ENCODE data around the gene BZW2.

Gene BZW2

DNA sequence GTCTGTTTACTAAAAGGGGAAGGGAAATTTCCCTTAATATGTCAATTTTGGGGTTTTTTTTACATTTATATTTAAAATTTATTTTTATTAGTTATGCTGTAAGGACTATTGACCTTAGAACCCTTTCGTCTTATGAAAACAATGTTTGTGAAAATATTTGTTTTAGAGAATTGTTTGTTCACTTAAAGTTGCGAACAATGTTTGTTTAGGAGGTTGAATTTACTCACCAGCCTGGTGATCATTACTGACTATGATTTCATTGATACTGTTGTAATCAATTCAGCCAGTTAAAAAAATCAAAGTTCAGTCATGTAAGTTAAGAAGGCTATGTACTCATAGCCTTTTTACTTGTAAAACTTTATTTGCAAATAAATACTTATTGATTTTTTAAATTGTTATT, 80.2 kb downstream of the BZW2 start:
- no peak for DNase-seq

DNA sequence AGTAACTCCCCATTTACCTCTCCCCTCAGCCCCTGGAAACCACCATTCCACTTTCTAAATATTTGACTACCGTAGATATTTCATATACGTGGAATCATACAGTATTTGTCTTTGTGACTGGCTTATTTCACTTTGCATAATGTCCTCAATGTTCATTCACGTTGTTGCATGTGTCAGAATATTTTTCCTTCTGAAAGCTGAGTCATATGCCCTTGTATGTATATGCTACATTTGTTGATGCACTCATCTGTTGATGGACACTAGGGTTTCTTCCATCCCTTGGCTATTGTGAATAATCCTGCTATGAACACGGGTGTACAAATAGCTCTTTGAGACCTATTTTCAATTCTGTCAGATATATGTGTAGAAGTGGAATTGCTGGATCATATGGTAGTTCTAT, 81.8 kb downstream of the BZW2 start:
- DNase-seq: no peak

DNA sequence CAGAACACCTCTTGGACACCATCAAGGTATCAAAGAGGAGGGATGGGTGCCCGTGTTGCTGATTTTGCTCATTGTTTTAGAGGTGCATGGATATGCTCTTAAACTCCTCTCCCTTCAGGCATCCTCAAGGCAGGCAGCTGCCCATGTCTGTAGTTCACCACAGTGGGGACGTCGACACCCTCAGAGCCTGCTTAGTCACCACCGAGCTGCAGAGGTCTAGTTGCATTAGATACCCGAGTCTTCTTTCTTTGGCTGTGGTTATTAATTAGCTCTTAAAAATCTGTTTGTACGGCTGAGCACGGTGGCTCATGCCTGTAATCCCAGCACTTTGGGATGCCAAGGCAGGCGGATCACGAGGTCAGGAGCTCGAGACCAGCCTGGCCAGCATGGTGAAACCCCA, 82.8 kb downstream of the BZW2 start:
- no peak for DNase-seq

DNA sequence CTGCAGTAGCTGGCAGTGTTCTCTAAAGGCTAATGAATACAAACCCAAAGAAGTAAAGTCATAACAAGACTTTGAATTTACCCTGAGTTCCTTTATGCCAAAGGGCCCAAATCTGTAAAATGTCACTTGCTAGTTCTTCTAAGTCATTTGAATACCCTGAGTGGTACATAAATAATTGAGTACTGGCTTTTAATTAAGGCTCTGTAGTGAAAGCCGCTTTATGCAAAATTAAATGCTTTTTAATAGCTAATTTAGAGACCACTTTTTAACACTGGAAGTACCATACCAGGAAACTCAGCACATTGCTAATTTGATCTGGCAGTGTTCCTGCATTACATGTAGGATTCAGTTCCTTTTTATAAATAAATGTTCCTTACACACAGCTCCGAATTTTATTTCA, 83.6 kb downstream of the BZW2 start:
- DNase-seq: no peak

DNA sequence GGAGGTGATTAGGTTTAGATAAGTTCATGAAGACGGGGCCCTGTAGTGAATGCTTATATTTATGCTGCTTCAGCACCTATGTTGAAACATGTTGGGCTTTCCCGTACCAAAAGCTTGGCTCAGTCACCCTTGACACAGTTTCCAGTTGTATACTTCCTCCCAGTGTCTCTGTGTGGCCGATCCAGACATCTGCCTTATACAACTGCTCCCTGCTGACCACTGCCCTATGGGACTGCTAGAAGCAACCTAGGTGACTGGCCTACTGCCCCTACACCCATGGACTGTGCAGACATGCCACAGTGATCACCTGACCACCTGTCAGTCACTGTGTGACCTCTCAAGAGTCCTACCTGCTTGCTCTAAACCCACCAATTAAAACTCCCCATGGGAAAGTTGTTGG, 85.0 kb downstream of the BZW2 start:
- DNase-seq: no peak

DNA sequence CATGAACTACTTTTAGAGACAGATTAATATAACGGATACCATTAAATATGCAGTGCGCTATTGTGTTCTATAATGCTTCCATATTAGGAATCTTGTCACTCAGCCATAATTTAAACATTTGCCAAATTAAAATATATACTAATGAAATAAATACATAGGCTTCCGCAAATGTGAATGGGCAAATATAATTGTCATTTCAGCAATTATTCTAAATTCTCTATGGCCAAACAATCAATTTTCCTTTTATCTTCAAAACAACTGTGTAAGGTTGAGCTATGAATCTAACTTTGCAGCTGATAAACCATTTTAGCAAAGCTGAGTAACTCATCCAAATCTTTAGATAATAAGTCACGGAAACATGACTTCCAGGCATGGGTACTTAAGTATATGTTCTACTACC, 86.8 kb downstream of the BZW2 start:
- no peak for DNase-seq

DNA sequence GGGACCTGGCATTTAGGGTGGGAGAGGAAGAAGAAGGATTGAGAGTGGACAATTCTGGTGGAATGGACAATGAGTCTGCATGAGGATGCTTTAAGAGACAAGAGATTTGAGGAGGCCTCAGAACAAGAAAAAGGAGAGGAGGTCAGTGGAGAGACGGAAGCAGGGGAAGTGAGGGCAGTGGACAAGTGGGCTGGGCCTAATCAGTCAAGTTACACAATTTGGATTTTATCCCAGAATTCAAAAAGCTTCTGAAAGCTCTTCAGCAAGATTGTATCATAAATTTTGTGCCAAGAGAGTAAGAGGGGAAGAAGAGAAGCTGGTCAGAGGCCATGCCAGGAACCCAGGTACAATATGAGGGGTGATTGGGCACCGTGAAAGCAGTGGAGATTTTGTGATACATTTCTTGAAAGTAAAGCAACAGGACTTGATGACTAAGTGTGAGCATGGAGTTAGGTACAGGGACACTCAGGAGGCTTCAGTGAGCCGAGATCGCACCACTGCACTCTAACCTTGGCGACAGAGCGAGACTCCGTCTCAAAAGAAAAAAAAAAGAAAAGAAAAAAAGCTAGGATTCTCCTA, 88.3 kb downstream of the BZW2 start:
- DNase-seq: no peak

DNA sequence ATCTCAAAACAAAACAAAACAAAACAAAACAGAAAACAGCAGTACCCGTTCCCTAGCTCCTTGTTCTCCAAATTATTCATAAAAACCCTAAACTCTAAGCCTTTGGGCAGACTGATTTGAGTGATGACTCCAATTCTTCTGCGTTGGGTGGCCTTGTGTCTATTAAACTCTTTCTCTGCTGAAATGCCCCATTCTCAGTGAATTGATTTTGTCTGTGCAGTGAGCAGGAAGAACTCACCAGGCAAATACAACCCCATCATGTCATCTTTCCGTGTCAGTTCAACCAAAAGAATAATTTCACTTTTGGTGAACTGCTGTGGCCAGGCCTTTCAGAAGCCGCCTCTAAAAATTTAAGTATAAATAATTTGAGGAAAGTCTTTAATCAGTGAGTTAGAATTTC, 89.0 kb downstream of the BZW2 start:
- no peak for DNase-seq

DNA sequence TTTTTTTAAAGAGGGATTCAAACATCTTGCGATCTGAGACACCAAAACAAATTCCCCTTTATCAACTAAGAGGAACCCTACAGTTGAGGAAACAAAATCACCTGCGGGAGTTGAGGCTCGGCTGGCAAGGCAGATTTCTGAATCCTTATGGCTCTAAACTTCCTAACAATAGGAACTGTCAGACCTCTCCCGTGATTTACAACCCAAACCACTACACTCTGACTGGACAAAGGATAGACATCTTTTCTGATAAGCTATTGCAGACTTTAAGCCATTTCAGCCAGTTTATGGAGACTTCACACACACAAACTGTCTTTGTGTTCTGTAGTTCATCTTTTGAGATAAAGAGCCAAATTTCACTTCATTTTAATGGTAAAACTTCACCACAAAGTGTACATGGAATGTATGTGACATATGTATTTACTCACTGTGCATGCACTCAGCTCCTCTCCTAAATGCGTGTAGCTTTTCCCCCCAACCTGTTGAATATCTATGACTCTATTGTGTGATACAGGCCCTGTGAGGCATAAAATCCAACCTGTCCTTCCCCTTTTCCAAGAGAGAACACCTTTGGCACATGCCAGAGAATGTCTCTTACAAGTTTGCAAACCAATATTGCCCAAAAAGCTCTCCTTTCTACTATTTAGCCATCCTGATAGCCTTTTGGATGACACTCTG, 92.2 kb downstream of the BZW2 start:
- DNase-seq: no peak

DNA sequence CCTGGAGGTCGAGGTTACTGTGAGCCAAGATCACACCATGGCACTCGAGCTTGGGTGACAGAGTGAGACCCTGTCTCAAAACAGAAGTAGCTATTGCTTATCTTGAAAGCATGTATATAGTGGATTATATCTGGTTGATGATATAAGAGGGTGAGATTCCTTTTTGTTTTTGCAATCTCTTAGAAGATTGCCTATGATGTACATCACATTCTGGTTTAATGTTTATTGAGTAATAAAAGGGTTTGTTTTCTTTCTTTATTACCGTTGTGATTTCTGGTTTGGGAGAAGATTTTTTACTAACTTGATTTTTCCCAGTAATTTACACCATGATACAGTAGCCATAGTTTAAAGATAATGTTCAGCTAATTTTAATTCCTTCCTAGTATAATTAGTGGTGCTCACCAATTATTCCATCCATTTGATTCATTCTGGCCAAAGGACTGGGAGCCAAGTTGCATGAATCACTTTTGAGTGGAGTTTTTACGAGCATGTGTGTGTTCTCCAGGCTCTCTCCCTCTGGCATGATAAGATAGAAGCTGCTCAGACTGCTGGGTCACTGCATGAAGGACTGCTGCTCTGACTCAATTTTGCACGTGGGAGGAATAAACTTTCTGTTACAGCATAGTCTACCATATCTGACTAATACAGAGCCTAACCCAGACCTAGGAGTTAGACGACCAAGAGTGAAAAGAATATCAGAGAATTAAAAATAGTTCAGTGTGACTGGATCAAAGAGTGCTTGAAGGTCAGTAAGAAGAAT, 94.1 kb downstream of the BZW2 start:
- no peak for DNase-seq

DNA sequence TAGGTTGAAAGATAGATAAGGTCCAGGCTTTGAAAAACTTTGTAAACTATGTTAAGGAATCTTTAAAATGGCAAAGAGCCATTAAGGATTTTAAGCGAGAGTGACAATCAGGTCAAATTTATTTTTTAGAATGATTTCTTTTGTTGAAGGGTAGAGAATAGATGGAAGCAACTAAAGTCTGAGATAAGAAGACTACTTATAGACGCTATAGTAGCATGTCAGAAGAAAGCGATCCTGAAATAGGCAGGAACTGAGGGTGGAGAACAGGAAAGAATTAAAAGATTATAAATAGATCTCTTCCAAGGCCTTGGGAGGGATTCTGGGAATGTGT, 94.6 kb downstream of the BZW2 start:
- DNase-seq: no peak

DNA sequence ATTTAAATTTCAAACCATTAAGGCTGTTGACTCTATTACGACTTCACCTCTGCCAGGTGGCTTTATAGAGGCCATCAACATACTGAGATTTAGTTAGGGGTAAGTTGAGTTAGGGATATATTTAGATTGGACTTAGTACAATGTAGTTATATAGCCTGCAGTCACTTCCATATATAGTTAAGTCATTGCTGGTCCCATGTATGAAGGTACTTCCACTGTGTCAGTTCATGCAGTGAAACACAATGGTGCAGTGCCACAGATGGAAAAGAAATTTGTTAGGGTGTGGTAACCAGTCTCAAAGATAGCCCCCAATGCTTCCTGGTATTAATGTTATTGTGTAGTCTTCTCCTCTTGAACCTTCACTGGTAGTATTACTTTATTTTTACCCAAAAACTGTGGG, 95.0 kb downstream of the BZW2 start:
- DNase-seq: no peak

DNA sequence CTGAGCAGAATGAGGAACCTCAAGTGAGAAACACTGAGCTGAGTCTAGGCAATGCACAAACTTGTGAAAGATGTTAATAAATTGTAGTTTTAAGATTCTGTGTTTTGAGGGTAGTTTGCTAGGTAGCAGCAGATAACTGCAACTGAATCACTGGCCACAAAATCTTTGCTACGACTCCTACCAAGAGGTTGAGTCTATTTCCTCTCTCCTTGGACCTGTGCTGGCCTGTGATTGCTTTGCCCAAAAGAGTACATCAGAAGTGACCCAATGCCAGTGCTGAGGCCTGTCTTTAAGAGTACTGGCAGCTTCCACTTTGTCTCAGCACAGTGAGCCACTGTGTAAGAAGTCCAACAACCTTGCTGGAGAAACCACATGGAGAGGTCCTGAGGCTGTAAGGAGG, 95.7 kb downstream of the BZW2 start:
- DNase-seq: no peak

DNA sequence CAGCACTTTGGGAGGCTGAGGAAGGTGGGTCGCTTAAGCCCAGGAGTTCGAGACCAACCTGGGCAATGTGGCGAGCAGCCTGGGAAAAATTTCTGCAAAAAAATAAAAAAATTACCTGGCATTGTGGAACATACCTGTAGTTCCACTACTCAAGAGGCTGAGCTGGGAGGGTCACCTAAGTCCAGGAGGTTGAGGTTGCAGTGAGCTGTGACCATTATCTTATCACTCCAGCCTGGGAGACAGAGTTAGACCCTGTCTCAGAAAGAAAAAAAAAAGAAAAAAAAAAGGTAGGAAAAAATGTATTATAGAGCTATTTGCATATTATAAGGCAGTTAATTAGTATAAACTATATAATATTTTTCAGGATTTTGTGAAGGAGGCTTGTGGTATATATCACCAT, 96.6 kb downstream of the BZW2 start:
- DNase-seq: no peak

DNA sequence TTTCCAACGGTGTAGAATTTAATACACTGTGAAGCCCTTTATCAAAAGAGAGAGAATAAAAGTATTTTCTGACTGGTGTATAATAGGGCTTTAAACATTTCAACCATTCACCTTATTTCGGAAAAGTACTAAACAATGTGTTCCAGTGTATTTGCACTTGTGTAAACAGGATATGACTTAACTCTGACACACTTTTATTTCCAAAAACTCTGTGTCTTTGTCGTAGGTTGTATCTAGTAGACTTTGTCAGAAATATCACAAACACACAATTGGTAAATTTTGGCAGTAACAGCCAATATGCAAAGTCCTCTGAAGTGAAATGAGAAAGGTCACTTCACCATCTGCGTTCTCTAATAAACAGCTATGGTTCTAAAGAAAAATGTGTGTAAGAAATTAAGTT, 97.3 kb downstream of the BZW2 start:
- no peak for DNase-seq

DNA sequence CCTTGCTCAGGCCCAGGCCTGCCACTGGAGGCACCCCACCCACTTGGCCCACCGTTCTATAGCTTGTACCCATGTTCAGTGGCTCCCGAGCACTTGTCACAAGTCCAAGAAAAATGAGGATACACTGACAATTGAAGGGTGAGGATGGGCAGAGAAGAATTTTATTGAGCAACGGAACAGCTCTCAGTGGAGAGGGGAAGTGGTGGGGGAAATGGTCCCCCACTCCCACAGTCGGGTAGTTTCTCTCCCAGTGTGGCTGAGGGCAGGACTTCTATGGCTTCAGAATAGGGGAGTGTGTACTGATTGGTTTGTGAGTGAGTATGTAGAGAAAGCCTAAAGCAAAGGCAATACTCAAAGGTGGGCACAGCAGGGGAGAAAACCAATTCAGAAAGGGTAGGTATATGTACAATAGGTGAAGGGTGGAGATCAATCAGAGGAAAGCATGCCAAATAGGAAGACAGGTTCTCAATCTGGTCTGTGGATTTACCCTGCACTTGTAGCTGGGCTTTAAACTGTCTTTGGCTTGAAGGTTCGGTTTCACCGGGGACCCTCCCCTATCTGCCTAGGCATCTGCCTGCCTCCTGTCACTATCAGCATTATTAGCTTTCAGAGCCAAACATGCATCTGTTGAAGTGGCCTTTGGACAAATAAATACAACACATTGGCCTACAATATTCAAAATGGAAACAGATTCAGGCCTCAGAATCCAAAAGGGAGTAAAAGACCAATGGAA, 98.7 kb downstream of the BZW2 start:
- no peak for DNase-seq

DNA sequence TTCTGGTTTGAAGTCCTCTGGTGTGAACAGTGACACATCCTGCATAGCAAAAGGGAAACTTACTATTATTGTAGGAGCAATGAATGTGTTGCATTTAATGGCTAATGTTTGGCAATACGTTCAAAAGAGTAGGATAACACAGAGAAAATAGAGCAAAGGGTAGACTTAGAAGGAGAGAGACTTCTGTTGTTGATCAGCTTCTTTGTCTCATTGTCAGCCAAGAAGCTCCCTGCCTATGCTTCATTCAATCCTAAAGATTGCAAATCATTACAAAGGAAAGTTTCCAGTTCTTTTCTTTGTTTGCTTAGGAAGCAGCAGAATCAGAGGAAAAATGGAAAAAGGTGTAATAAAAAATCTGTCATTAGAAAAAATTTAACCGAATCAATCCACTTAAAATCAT, 99.7 kb downstream of the BZW2 start:
- DNase-seq: no peak

DNA sequence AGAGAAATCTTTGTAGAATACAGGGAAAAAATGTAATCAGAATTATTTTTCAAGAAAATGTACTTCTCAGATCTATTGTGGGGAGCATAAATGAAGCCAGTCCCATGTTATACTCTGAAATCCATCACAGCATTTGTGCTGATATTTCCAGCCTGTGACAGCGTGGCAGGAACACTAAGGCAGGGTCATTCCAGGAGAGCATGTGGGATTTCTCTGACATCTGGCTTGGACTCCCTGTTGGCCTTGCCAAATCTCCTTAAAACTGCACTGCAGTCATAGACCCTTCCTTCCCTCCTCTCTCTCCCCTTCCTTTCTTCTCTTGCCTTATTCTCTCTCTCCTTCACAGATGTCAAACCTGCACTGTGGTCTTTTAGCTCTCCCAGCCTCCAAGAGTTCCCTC, 101.1 kb downstream of the BZW2 start:
- no peak for DNase-seq

DNA sequence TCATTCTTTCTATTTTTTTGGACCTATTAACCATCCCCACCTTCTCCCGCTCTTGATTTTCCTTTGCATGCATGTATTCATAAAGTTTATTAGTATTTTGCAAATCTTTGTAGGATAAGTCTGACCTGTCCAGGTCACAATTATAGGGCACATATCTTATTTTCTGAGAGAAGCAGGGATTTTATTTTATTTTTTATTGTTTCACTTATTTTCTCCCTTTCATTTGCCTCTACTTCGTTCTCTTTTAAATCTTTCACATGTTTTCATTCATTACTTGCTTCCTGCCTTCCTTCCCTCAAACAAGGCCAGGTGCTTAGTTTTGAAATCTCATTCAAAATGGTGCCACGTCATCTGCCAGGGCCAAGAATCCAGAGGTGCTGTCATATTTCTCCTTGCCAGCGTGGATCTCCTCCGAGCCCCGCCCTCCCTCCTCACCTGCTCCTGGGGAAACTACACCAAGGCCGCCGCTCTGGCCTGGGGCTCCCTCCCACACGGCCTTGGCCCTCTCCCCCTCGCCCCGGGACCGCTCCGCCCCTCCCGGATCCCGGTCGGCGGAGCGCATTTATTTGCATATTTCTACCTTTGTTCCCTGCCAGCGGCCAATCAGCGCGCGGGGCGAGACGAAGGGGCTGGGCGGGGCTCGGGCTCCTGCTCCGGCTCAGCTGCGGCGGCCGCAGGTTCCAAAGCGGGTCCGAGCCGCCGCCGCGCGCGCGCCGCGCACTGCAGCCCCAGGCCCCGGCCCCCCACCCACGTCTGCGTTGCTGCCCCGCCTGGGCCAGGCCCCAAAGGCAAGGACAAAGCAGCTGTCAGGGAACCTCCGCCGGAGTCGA, 107.3 kb downstream of the BZW2 start, which contains the start of gene TSPAN13:
TSS of gene TSPAN13 (plus strand) at position 654 of the 830 bp plus-strand sequence. CDS start 213 bp downstream, outside the sequence.
- peak; percentile 54 for DNase-seq

DNA sequence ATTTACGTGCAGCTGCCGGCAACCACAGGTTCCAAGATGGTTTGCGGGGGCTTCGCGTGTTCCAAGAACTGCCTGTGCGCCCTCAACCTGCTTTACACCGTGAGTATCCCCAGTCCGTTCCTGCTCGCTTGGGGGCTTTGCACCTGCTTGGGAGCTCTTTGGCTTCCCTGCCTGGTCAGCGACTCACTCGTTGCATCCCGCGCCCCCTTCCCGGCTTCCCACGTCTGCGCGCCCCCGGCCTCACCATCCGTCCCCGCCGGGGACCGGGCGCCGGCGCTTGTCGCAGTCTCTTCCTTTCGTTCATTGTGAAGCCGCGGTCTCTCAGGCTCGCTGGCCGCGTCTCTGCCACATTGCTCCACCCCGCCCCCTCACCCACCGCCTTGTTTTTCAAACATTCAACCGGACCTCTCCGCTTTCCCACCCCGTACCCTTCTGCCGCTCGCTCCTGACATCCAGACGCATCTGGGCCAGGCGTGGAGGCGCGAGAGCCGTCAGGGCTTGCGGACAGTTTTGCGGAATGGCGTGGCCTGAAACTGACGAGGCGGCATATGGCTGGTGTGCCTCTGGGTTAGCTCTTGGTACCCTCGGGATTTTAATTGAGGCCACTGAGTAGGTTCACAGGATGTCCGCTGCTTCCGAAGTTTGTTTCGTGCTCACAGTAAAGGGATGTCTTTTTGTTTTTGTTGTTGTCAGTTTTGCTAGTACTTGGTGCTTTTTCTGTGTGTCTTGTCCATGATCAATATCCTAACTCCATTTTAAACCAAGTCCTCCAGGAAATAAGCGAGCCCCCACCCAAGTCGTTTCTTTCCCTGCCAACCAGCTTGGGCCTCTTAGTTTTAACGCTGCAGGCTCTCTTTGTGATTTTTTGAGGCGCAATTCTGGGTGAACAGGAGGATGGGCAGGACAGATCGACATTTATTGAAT, 108.2 kb downstream of the BZW2 start:
- peak; percentile 17 for DNase-seq

DNA sequence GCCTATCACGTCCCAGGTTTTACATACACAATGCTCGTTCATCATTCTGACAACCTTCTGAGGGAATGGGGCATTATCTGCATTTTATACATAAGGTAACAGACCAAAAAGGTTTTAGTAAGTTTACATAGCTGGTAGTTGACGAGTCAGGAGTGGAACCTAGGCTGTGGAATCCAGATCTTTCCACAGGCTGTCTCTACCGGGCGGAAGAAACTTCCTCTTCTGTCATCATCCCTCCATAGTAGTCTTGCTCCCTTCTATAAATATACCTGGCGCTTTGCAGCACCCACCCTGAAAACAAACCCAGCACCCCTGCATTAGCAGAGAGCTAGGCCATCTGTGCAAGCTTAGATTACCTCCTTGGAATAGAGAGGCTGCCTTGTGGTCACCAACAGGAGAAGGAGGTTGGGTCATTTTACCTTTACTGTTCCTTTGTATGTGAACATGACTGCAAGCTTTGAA, 108.9 kb downstream of the BZW2 start:
- no peak for DNase-seq

DNA sequence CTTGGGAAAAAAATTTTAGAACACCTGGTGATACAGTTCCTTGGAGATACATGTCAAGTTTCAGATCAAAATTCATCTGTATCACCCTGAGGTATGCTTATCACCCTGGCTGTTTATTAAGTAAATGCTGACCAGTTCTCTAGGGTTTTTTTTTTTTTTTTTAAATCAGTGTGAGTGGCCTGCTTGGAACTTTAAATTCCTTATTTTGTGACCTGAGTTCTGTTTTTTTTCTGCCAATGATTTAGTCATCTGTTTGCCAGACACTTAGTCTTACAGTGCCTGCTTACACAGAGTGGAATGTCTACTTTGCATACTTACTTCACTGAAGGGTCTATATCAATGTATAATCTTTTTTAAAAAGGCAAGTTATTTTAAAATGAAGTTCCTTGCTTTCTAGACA, 109.4 kb downstream of the BZW2 start:
- DNase-seq: no peak

All from midbrain (tissue), 1 donor.